ENCODE results near the gene SLC39A9.
A peak's percentile ranks its signal among the peaks of the same experiment; 100 is the strongest.
"Not testable (repeated sequence)": the region's sequence is repeated elsewhere in the genome, so short reads cannot be mapped to it uniquely, and the experiment has no call there.

Gene SLC39A9

DNA sequence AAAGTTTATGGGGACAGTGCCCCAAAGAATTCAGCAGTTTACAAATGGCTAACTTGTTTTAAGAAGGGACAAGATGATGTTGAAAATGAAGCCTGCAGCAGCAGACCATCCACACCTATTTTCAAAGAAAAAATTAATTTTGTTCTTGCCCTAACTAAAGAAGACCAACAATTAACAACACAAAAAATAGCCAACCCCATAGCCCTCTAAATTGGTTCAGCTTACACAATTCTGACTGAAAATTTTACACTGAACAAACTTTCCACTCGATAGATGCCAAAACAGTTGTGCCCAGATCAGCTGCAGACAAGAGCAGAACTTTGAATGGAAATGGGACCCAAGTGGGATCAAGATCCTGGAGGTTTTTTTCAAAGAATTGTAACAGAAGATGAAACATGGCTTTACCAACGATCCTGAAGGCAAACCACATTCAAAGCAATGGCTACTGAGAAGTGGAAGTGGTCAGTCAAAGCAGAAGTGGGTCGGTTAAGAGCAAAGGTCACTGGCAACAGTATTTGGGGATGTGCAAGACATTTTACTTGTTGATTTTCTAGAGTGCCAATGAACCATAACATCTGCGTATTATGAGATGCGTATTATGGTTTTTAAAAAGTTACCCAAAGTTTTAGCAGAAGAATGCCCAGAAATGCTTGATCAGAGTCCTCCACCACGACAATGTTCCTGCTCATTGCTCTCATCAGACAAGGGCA is 30.0 kb downstream of the SLC39A9 start:
- DNase-seq, result no peak

DNA sequence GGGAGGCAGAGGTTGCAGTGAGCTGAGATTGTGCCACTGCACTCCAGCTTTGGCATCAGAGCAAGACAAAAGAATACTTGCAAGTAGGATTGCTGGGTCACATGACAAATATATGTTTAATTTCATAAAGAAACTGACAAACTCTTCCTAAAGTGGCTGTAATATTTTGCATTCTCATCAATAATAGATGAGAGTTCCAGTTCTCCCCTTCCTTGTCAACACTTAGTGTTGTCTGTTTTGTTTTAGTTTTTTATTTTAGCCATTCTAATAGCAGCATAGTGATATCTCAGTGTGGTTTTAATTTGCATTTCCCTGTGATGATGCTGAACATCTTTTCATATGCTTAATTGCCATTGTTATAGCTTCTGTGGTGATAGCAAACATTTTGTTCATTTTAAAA is 31.2 kb downstream of the SLC39A9 start:
- no peak for DNase-seq

DNA sequence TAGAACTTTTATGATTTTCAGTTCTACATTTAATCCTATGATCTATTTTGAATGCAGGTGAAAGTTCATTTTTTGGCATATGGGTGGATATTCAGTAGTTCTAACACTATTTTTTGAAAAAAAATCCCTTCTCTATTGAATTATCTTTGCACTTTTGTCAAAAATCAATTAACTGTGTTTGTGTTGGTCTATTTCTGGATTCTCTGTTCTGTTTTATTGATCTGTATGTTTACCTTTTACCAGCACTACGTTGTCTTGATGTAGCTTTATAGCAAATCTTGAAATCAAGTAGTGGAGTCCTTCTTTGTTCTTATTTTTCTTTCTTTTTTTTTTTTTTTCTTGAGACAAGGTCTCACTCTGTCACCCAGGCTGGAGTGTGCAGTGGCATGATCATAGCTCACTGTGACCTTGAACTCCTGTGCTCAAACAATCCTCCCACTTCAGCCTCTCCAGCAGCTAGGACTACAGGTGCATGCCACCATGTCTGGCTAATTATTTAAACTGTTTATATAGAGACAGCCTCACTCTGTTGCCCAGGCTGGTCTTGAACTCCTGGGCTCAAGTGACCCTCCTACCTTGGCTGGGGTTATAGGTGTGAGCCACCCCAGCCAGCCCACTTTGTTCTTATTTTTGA is 31.9 kb downstream of the SLC39A9 start:
- DNase-seq, result no peak

DNA sequence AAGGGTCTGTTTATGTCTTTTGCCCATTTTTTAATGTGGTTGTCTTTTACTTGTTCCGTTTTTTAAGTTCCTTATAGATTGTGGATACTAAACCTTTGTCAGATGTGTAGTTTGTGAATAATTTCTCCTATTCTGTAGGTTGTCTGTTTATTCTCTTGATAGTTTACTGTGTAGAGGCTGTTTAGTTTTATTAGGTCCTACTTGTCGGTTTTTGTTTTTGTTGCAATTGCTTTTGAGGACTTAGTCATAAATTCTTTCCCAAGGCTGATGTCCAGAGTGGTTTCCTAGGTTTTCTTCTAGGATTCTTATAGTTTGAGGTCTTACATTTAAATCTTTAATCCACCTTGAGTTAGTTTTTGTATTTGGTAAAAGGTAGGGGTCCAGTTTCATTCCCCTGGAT is 33.9 kb downstream of the SLC39A9 start:
- DNase-seq, result no peak

DNA sequence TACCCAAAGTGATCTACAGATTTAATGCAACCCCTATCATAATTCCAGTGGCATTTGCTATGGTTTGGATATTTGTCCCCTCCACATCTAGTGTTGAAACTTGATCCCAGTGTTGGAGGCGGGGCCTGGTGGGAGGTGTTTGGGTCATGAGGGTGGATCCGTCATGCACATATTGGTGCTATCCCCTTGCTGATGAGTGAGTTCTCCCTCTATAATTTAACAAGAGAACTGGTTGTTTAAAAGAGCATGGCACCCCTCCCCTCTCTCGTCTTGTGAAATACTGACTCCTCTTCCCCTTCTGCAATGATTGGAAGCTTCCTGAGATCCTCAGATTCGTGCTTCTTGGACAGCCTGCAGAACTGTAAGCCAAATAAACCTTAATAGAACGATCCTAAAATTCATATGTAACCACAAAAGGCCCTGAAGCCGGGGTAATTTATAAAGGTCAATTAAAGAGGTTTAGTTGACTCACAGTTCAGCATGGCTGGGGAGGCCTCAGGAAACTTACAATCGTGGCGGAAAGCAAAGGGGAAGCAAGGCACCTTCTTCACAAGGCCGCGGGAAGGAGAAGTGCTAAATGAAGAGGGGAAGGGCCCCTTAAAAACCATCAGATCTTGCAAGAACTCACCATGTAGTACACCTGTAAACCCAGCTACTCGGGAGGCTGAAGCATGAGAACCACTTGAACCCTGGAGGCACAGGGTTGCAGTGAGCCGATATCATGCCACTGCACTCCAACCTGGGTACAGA is 41.2 kb downstream of the SLC39A9 start:
- no peak for DNase-seq

DNA sequence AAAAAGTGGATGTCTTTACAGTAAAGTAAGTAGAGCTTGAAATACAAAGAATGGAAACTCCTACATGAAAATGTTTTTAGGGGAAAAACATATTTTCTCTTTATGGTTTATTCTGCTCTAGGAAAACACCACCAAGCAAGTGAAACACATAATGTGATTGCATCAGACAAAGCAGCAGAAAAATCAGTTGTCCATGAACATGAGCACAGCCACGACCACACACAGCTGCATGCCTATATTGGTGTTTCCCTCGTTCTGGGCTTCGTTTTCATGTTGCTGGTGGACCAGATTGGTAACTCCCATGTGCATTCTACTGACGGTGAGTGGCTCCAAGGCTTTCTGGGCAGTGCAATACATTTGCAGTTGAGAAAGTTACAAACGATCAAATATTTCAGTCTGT is 43.5 kb downstream of the SLC39A9 start:
- no peak for DNase-seq

DNA sequence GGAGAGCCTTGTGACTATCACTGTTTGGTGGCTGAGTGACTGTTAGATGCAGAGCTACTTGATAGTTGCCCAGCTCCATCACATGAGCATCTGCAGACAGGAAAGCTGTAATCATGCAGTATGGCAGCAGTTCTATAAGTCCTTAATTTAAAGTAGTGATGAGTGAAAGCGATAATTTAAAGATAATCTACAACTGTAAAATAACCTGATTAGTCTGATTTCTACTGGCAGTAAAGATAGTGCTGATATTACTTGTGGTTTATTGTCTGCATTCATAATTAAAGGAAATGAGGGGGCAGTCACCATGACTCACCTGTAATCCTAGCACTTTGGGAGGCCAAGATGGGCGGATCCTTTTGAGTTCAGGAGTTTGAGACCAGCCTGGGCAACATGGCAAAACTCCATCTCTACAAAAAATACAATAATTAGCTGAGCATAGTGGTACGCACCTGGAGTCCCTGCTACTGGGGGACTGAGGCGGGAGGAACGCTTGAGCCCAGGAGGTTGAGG is 44.9 kb downstream of the SLC39A9 start:
- no peak for DNase-seq

DNA sequence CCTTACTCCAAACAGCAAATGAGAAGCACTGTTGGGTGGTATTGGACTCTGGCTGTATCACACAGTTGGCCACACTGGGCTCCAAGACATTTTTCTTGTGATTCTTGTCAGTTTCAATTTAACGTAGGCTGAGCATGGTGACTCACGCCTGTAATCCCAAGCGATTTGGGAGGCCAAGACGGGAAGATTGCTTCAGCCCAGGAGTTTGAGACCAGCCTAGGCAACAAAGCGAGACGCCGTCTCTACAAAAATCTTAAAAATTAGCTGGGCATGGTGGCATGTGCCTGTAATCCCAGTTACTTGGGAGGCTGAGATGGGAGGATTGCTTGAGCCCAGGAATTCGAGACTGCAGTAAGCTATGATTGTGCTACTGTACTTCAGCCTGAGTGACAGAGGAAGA is 50.7 kb downstream of the SLC39A9 start:
- no peak for DNase-seq

DNA sequence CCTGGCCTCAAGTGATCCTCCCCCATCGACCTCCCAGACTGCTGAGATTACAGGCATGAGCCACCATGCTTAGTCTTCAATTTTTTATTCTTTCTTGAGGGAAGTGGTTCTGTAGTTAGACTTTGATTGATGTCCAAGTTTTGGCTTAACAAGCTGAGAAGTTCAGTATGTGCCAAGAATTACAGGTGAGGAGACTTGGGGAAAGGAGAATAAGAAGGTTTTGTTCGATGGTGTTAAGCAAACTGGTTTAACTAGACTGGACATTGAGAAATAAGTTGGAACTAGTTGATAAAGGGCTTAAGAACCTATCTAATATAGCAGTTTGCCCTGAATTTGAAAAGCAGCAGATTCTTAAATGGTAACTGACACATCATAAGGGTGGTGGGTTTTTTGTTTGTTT is 53.4 kb downstream of the SLC39A9 start:
- no peak for DNase-seq

DNA sequence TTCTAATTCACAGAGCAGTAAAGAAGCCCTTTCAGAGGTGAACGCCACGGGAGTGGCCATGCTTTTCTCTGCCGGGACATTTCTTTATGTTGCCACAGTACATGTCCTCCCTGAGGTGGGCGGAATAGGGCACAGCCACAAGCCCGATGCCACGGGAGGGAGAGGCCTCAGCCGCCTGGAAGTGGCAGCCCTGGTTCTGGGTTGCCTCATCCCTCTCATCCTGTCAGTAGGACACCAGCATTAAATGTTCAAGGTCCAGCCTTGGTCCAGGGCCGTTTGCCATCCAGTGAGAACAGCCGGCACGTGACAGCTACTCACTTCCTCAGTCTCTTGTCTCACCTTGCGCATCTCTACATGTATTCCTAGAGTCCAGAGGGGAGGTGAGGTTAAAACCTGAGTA is 59.9 kb downstream of the SLC39A9 start:
- DNase-seq, result no peak

DNA sequence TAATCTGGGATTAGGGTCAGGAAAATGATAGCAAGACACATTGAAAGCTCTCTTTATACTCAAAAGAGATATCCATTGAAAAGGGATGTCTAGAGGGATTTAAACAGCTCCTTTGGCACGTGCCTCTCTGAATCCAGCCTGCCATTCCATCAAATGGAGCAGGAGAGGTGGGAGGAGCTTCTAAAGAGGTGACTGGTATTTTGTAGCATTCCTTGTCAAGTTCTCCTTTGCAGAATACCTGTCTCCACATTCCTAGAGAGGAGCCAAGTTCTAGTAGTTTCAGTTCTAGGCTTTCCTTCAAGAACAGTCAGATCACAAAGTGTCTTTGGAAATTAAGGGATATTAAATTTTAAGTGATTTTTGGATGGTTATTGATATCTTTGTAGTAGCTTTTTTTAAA is 60.6 kb downstream of the SLC39A9 start:
- no peak for DNase-seq

DNA sequence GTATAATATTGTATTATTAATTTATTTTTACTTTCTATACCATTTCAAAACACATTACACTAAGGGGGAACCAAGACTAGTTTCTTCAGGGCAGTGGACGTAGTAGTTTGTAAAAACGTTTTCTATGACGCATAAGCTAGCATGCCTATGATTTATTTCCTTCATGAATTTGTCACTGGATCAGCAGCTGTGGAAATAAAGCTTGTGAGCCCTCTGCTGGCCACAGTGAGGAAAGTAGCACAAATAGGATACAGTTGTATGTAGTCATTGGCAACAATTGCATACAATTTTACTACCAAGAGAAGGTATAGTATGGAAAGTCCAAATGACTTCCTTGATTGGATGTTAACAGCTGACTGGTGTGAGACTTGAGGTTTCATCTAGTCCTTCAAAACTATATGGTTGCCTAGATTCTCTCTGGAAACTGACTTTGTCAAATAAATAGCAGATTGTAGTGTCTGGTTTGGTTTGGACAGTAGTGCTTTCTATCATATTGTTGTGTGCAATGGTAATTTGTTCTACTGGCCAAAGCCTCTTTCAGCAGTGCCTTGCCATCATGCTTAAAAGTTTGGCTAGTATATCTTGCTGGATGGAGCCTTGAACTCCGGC is 61.7 kb downstream of the SLC39A9 start:
- DNase-seq, result no peak

DNA sequence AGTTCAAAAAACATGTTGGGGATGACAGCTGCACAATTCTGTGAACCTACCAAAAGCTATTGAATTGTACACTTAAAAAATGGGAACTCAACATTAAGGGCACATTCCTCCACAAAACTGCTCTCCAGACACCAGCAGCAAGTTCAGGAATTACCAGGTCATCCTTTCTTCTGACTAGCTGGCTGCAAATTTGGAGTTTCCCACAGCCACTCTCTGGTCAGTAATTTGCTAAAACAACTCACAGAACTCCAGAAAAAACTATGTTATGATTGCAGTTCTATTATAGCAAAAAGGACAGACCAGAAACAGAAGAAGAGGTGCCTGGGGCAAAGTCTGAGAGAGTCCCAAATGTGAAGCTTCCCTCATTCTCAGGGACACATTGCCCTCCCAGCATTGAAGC is 65.9 kb downstream of the SLC39A9 start:
- no peak for DNase-seq

DNA sequence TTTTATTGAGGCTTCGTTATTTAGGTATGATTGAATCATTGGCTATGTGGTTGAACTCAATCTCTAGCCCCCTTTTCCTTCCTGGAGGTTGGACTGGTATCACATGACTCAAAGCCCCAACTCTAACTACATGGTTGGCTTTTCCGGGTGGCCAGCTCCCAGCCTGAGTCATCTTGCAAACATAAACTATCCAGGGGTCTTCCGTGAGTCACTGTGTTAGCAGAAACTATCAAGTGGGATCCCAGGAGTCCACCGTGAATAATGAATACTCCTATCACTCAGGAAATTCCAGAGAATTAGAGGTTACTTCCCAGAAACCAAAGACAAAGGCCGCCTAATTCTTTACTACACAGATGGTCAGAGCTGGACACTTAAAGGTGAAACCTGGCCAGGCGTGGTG is 66.3 kb downstream of the SLC39A9 start:
- no peak for DNase-seq

DNA sequence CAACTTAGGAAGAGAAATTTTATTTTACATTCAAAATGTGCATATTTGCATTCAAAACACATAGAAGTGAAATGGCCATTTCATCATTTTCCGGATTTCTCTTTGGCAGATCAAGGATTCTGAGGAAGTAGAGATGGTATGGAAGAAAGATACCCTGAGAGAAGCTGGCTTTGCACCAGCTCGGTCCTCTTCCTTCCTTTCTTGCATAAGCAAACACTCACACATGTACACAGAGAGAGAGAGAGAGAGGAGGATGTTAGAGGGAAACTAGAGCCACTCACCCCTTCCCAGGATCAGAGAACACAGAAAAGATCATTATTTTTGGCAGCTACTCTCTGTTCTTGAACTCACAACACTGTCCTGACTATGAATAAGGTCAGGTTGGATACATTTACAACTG is 70.5 kb downstream of the SLC39A9 start:
- DNase-seq, result no peak

DNA sequence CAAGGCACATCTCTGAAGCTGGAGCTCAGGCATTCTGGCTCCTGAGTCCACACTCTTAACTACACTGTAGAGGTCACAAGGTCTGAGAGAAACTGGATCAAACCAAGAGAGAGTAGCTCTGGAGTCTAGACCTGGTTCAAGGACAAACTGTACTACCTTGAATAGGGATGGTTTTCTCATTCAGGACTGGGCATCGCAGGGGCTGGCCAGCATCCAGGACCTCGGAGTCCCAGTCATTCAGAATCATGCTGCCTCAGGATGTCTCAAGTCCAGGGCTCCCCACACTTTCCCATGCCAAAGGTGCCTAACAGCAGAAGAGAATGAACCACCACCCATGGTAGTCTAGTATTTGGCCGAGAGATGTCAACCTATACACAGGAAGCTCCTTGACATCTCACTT is 72.9 kb downstream of the SLC39A9 start:
- DNase-seq, result peak; percentile 17

DNA sequence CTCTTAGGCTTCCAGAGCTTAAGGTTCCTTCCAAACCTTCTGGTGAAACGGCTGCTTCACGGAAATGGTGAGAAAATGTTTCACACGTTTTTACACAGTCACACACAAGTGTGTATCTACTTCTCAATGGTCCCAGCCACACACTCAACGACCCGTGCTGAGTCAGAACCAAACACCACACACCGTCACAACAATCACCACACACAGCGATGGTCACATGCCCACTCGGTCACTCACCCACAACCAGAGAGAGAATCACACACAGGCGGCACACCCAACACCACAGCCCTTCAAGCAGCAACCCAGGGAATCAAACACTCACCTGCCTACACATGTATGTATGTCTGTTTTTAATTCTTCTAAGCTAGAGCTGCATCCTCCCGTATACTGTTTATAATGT is 73.4 kb downstream of the SLC39A9 start:
- DNase-seq, result no peak

DNA sequence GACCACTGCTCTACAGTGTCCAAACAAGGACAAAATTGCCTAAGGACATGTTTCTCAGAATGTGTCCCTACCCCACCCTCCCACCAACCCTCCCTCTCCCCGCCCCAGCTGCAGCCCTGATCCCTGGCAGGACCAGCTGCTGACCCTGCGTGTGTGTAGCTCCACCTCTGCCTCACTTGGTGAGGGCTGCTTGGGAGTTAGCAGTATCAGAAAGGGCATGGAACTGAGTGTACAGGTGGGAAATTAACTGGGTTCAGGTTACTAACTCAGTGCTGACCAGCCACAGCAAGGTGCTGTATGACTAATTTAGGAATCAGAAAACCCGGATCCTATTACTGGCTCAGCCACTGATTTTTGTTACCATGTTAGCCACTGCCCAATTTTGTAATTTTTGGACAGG is 74.8 kb downstream of the SLC39A9 start:
- DNase-seq, result no peak

DNA sequence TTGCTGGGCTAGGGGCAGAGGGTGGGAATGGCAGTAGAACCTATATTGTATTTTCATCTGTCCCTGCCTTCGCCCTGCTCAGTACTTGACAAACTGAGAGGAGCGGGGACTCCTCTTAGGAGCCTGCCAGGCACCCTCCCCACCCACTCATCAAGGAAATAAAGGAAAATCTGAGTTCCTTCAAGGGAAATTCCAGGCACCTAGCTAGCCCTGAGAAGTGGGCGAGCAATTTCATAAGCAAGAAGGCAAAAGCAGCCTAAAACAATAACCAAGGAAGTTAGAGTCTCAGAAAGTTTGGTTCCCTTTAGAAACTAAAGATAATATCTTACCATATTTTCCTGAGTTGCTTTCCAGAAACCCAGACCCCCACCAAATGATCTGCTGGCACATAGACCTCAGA is 75.5 kb downstream of the SLC39A9 start:
- no peak for DNase-seq

DNA sequence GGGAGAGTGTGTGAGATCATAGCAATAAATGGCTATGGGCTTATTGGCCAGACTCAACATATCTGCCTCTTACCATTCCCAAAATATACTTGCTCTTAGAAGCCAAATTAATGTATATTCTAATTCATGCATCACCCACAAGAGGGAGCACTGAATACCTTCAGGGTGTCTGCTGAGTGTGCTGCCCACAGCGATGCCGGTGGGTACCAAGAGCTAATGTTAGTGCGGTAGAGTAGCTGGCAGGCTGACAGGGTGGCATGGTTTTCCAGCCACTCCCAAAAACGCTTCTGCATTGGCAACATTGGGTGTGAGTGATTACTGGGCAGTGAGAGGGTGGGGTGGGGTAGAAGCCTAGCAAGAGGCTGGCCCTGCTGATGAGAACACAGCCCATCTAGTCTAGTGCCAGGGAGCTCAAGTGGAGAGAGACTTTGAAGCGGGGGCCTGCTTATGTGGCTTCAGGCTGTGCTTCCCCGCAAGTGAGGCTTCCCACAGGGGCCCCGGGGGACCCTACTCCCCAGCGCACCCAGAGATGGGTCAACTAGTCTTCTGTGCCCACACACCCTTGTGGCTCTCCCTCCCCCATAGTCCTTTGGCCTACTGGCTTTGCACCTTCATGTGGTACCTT is 76.8 kb downstream of the SLC39A9 start:
- no peak for DNase-seq

DNA sequence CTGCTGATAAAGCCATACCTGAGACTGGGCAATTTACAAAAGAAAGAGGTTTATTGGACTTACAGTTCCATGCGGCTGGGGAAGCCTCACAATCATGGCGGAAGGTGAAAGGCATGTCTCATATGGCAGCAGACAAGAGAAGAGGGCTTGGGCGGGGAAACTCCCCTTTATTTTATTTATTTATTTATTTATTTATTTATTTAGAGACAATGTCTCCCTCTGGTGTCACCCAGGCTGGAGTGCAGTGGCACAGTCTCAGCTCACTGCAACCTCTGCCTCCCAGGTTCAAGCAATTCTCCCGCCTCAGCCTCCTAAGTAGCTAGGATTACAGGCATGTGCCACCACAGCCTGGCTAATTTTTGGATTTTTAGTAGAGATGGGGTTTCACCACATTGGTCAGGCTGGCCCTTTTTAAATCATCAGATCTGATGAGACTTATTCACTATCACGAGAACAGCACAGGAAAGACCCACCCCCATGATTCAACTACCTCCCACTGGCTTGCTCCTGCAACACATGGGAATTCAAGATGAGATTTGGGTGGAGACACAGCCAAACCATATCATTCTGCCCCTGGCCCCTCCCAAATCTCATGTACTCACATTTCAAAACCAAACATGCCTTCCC is 78.4 kb downstream of the SLC39A9 start:
- not testable (repeated sequence) for DNase-seq

DNA sequence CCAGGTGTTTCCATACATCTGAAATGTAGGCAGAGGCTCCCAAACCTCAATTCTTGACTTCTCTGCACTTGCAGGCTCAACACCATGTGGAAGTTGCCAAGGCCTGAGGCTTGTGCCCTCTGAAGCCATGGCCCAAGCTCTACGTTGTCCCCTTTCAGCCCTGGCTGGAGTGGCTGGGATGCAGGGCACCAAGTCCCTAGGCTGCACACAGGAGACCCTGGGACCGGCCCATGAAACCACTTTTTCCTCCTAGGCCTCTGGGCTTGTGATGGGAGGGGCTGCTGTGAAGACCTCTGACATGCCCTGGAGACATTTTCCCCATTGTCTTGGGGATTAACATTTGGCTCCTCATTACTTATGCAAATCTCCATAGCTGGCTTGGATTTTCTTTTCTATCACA is 79.6 kb downstream of the SLC39A9 start:
- not testable (repeated sequence) for DNase-seq

DNA sequence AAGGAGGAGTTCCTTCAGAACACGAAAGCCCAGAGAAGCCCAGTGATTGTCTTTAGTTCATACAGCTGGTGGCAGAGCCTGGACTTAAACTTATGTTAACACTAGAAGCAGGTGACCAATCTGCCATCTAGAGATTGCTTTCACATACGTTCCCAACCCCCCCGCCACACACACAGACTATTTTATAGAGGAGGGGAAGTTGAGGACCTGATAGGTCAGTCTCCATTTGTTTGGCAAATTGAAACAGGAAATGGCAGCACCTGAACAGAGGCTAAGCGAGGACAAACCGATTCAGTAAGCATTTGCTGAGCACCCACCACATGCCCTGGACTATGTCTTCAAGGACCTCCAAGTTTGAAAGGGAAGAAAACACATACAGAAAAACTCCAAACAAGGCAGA is 81.2 kb downstream of the SLC39A9 start:
- no peak for DNase-seq
